B cell (primary cell): ENCODE results near the gene FHIT. TPM values are rescaled to one million over a fixed set of nuclear protein-coding genes. Genes with fewer than 3 reads are reported as not detected.

Experiments
- ATAC-seq: fragments of 200-7000 bp; cut with Tn5 transposase; one replicate; pipeline ENCODE4 v1.10.0; 2021; ENCODE audit warnings: low read depth, mild to moderate bottlenecking, moderate number of reproducible peaks, moderate library complexity
- CTCF ChIA-PET: fragments of 350-600 bp; sonication (Branson Sonifier 250); formaldehyde crosslinking; loops from one replicate; lab custom pipeline; 2021; ENCODE audit warnings: antibody characterized with exemption, inconsistent platforms; lab: Charles Lee
- POLR2A ChIA-PET: fragments of 350-600 bp; sonication (Branson Sonifier 250); formaldehyde crosslinking; loops from one replicate; lab custom pipeline; 2021; ENCODE audit warnings: antibody characterized with exemption; lab: Charles Lee
- DNase-seq: peaks from one replicate; pipeline ENCODE4 v3.0.0; 2013
- H2AFZ ChIP-seq: 2 replicates; pipeline ENCODE4 v1.6.1; 2012; ENCODE audit warnings: mild to moderate bottlenecking, low read depth, low read length; ENCODE audit not compliant: insufficient read depth, poor library complexity, severe bottlenecking
- H3K27ac ChIP-seq, 2 donors: 1 replicate in 1 of 2; 2 replicates in 1 of 2; pipeline ENCODE4 v1.5.1; 2012 to 2013; ENCODE audit warnings: low read length in 2 of 2, mild to moderate bottlenecking in 2 of 2, moderate library complexity in 1 of 2
- H3K27me3 ChIP-seq, 4 experiments: fragments of 200-600 bp in 1 of 4; sonication (generic) in 1 of 4; replicated peaks in 1 of 4; 1 replicate in 2 of 4; 2 replicates in 2 of 4; pipeline versions ENCODE4 v1.6.1 to v1.7.0; 2013 to 2016; ENCODE audit warnings: low read length in 3 of 4, mild to moderate bottlenecking in 2 of 4, mixed read lengths in 1 of 4, moderate library complexity in 1 of 4; ENCODE audit not compliant: insufficient read depth in 4 of 4, control insufficient read depth in 3 of 4; ENCODE audit errors: control extremely low read depth in 1 of 4
- H3K36me3 ChIP-seq, 2 experiments: replicated peaks in 1 of 2; 1 replicate in 1 of 2; 2 replicates in 1 of 2; pipeline versions ENCODE4 v1.6.1 to v1.7.1; 2013; ENCODE audit warnings: low read length in 1 of 2; ENCODE audit not compliant: insufficient read depth in 2 of 2, control insufficient read depth in 1 of 2; ENCODE audit errors: control extremely low read depth in 1 of 2, extremely low read depth in 1 of 2
- H3K4me1 ChIP-seq, 2 donors: fragments of 200-600 bp in 1 of 2; sonication (generic) in 1 of 2; 1 replicate in 1 of 2; 2 replicates in 1 of 2; pipeline versions ENCODE4 v1.5.1 to v1.6.1; 2013 to 2017; ENCODE audit warnings: low read length in 2 of 2; ENCODE audit not compliant: control insufficient read depth in 2 of 2, insufficient read depth in 2 of 2
- H3K4me2 ChIP-seq: replicated peaks from 2 replicates; pipeline ENCODE3; 2012; ENCODE audit warnings: mild to moderate bottlenecking, low read depth, low read length; ENCODE audit not compliant: poor library complexity, severe bottlenecking
- H3K4me3 ChIP-seq, 5 experiments: fragments of 200-600 bp in 1 of 5; sonication (generic) in 1 of 5; 1 replicate in 3 of 5; 2 replicates in 2 of 5; pipeline versions ENCODE4 v1.5.1 to v1.7.0; 2011 to 2016; ENCODE audit warnings: low read length in 4 of 5, mild to moderate bottlenecking in 4 of 5, low read depth in 2 of 5, control low read depth in 1 of 5, moderate library complexity in 1 of 5; ENCODE audit not compliant: insufficient read depth in 1 of 5; ENCODE audit errors: control extremely low read depth in 1 of 5, extremely low read depth in 1 of 5
- H3K79me2 ChIP-seq: fragments of 200-600 bp; sonication (generic); one replicate; pipeline ENCODE4 v1.6.0; 2016; ENCODE audit warnings: low read length; ENCODE audit not compliant: control insufficient read depth, insufficient read depth
- H3K9ac ChIP-seq: fragments of 200-600 bp; sonication (generic); 2 replicates; pipeline ENCODE4 v1.6.1; 2017; ENCODE audit warnings: mild to moderate bottlenecking, low read length, moderate library complexity
- H3K9me3 ChIP-seq, 3 donors: one replicate each; pipeline versions ENCODE4 v1.6.1 to v1.7.1; 2013; ENCODE audit warnings: low read length in 2 of 3; ENCODE audit not compliant: control insufficient read depth in 2 of 3, insufficient read depth in 1 of 3; ENCODE audit errors: control extremely low read depth in 1 of 3
- H4K20me1 ChIP-seq: 2 replicates; pipeline ENCODE4 v1.6.0; 2012; ENCODE audit warnings: mild to moderate bottlenecking, low read length; ENCODE audit not compliant: insufficient read depth, control insufficient read depth, poor library complexity, severe bottlenecking
- H3K27ac Mint-ChIP-seq: one replicate; pipeline ENCODE4 v1.8.0; 2021; ENCODE audit warnings: mixed read lengths
- H3K27me3 Mint-ChIP-seq: one replicate; pipeline ENCODE4 v1.8.0; 2021; ENCODE audit warnings: mixed read lengths
- H3K4me1 Mint-ChIP-seq: one replicate; pipeline ENCODE4 v1.8.0; 2021; ENCODE audit warnings: mixed read lengths
- H3K4me3 Mint-ChIP-seq: one replicate; pipeline ENCODE4 v1.8.0; 2021; ENCODE audit warnings: mixed read lengths
- H3K9me3 Mint-ChIP-seq: one replicate; pipeline ENCODE4 v1.8.0; 2022; ENCODE audit warnings: mixed read lengths; ENCODE audit not compliant: insufficient read depth
- EZH2 ChIP-seq: IDR thresholded peaks from 2 replicates; pipeline ENCODE4 v1.6.1; 2012; ENCODE audit warnings: borderline replicate concordance, low read depth, mild to moderate bottlenecking, moderate library complexity, low read length; ENCODE audit not compliant: insufficient read depth, poor library complexity, severe bottlenecking
- WGBS: methylation state at CpG from one replicate; pipeline ENCODE4 v1.1.5; 2013; ENCODE audit warnings: missing lambda C conversion rate; ENCODE audit not compliant: insufficient coverage; 5-methylcytosine and 5-hydroxymethylcytosine counted together
- intact Hi-C: fragments of 100-400 bp; cut with micrococcal nuclease; formaldehyde crosslinking; loops from one replicate; pipeline ENCODE4 v1.10.0; 2022
- polyA plus RNA-seq: library from polyadenylated mRNA; depleted of rRNA; stranded (reverse); fragments of >200 nt; gene quantifications from 2 replicates; pipeline ENCODE4 v1.2.3, GENCODE V29; 2012
- total RNA-seq, 2 donors: library from RNA; stranded (reverse); fragments of 120-200 nt in 1 of 2; gene quantifications; 1 replicate in 1 of 2; 2 replicates in 1 of 2; pipeline versions ENCODE4 v1.2.3 to v1.2.4, GENCODE V29; 2013 to 2022
- TF ChIP-seq, protein P1 (sequence below): fragments of 200-600 bp; IDR thresholded peaks from one replicate; pipeline ENCODE4 v1.8.0; 2022; ENCODE audit warnings: antibody characterized with exemption, mild to moderate bottlenecking

FHIT gene
- total and polyA plus RNA-seq, 2 donors (not counting 1 experiment from before 2014, with no cell fraction given): 1.7 to 7.8 TPM

DNA sequence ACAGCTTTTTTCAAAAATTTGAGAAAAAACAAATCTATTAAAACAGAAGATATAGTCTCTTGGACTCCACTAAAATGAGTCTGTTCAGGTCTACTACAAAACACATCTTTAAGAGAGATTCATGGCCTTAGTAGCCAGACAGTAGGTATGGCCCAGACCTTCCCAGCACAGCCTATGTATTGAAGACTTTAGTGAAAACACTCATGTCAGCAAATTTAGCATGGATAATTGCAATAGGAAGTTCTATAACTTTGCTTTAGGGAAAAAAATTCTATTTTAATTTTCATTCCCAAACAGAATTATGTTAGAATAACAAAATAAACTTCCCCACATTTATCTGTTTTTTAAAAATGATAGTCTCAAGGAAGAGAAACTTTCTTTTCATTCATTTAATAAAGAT, 976.6 kb downstream of the FHIT start:
- Histone ChIP-seq H3K27me3 (no peaks in the 10 kb centered on the region), H4K20me1 (no peaks in the 10 kb centered on the region), H3K36me3 (no peaks in the 10 kb centered on the region), H3K4me3 (no peak overlapping the region), H2AFZ (no peak overlapping the region), H3K79me2 (no peaks in the 10 kb centered on the region), H3K9me3 (no peaks in the 10 kb centered on the region), H3K4me1 (no peaks in the 10 kb centered on the region), H3K9ac (no peak overlapping the region), H3K4me2 (no peak overlapping the region), H3K27ac (no peak overlapping the region)
- ChIA-PET CTCF (no interaction called here), POLR2A (no interaction called here)
- no peak for TF ChIP-seq EZH2
- TF ChIP-seq, protein P1, sequence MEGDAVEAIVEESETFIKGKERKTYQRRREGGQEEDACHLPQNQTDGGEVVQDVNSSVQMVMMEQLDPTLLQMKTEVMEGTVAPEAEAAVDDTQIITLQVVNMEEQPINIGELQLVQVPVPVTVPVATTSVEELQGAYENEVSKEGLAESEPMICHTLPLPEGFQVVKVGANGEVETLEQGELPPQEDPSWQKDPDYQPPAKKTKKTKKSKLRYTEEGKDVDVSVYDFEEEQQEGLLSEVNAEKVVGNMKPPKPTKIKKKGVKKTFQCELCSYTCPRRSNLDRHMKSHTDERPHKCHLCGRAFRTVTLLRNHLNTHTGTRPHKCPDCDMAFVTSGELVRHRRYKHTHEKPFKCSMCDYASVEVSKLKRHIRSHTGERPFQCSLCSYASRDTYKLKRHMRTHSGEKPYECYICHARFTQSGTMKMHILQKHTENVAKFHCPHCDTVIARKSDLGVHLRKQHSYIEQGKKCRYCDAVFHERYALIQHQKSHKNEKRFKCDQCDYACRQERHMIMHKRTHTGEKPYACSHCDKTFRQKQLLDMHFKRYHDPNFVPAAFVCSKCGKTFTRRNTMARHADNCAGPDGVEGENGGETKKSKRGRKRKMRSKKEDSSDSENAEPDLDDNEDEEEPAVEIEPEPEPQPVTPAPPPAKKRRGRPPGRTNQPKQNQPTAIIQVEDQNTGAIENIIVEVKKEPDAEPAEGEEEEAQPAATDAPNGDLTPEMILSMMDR: no peak
- ATAC-seq: no peak
- Mint-ChIP-seq H3K27ac (no peak overlapping the region), H3K4me3 (no peak overlapping the region), H3K27me3 (peaks cover 3% of the 10 kb centered on the region), H3K9me3 (no peaks in the 10 kb centered on the region), H3K4me1 (no peaks in the 10 kb centered on the region)
- intact Hi-C loops: no loop called here
- DNase-seq: no peak

DNA sequence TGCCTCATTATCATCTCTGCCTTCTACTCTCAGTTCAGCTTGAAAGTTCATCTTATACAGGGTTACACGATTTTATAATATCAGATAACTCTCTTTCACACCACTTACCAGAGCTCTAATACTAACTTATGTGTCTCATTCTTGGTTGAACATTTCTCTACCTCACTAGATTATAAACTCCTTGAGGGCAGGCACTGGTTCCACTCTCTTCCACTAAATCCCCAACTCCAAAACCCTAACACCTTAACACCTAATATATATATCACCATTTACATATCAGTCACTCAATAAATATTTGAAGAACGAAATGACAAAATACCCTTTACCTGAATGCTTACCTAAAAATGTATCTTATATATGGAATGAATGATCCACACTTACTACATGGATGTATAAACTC, 977.2 kb downstream of the FHIT start:
- H3K9me3 Mint-ChIP-seq: no peaks in the 10 kb centered on the region
- no peak overlapping the region for H3K4me3 Mint-ChIP-seq
- no peaks in the 10 kb centered on the region for H3K4me1 Mint-ChIP-seq
- ATAC-seq: no peak
- Histone ChIP-seq H3K4me2 (no peak overlapping the region), H3K27me3 (no peaks in the 10 kb centered on the region), H3K4me1 (no peaks in the 10 kb centered on the region), H4K20me1 (no peaks in the 10 kb centered on the region), H3K79me2 (no peaks in the 10 kb centered on the region), H2AFZ (no peak overlapping the region), H3K4me3 (no peak overlapping the region), H3K9ac (no peak overlapping the region), H3K36me3 (no peaks in the 10 kb centered on the region), H3K27ac (no peak overlapping the region), H3K9me3 (no peaks in the 10 kb centered on the region)
- no peak for TF ChIP-seq EZH2
- TF ChIP-seq, protein P1: no peak
- no peak for DNase-seq
- intact Hi-C loops: no loop called here
- H3K27ac Mint-ChIP-seq: no peak overlapping the region
- ChIA-PET POLR2A (no interaction called here), CTCF (no interaction called here)
- peaks cover 3% of the 10 kb centered on the region for H3K27me3 Mint-ChIP-seq
- 86% methylated on average over 1 of the region's 2 CpGs for WGBS
